ENCODE data around the gene CLMN.

GRCh38 chr14:95260537-95261361 lies 59.0 kb downstream of the CLMN start:
- TF ChIP-seq, protein P1, sequence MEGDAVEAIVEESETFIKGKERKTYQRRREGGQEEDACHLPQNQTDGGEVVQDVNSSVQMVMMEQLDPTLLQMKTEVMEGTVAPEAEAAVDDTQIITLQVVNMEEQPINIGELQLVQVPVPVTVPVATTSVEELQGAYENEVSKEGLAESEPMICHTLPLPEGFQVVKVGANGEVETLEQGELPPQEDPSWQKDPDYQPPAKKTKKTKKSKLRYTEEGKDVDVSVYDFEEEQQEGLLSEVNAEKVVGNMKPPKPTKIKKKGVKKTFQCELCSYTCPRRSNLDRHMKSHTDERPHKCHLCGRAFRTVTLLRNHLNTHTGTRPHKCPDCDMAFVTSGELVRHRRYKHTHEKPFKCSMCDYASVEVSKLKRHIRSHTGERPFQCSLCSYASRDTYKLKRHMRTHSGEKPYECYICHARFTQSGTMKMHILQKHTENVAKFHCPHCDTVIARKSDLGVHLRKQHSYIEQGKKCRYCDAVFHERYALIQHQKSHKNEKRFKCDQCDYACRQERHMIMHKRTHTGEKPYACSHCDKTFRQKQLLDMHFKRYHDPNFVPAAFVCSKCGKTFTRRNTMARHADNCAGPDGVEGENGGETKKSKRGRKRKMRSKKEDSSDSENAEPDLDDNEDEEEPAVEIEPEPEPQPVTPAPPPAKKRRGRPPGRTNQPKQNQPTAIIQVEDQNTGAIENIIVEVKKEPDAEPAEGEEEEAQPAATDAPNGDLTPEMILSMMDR (conservative IDR thresholded peaks at IDR 0.05; ENCODE audit: low read depth, low read length): no peak
- TF ChIP-seq EZH2 (IDR thresholded peaks at IDR 0.05; ENCODE audit: borderline replicate concordance, low read depth, low read length, poor library complexity, severe bottlenecking): no peak
